Lower lobe of right lung (tissue), 2 donors: ENCODE results near the gene BICD2. TPM values are rescaled to one million over a fixed set of nuclear protein-coding genes. Genes with fewer than 3 reads are reported as not detected.

ENCODE experiments used
- ATAC-seq, 2 donors: fragments of 200-7000 bp; cut with Tn5 transposase; one replicate each; pipeline ENCODE4 v1.9.1; 2020 to 2022; ENCODE audit warnings: mild to moderate bottlenecking in 2 of 2, moderate library complexity in 2 of 2
- DNase-seq: peaks from one replicate; pipeline ENCODE4 v3.0.0-alpha.2; 2020
- H3K27ac ChIP-seq: fragments of 200-600 bp; one replicate; pipeline ENCODE4 v1.8.0; 2022
- H3K27me3 ChIP-seq: fragments of 200-600 bp; one replicate; pipeline ENCODE4 v1.8.0; 2022; ENCODE audit warnings: low read depth
- H3K36me3 ChIP-seq: fragments of 200-600 bp; one replicate; pipeline ENCODE4 v1.8.0; 2022; ENCODE audit warnings: mild to moderate bottlenecking
- H3K4me1 ChIP-seq: fragments of 200-600 bp; one replicate; pipeline ENCODE4 v1.8.0; 2022
- H3K4me3 ChIP-seq: fragments of 200-600 bp; one replicate; pipeline ENCODE4 v1.8.0; 2022; ENCODE audit warnings: mild to moderate bottlenecking
- H3K9me3 ChIP-seq: fragments of 200-600 bp; one replicate; pipeline ENCODE4 v1.8.0; 2022
- intact Hi-C: fragments of 100-400 bp; cut with DNase I; formaldehyde crosslinking; loops from one replicate; pipeline ENCODE4 v1.11.0; 2022
- total RNA-seq: library from RNA; stranded (reverse); fragmentation: NEBNext Ultra II Directional; extraction: Animal tissue kit (Norgen Biotek cat#: 25700); gene quantifications from one replicate; pipeline ENCODE4 v1.2.1, GENCODE V29; 2021
- TF ChIP-seq, protein P1 (sequence below): fragments of 200-600 bp; IDR thresholded peaks from one replicate; pipeline ENCODE4 v1.8.0; 2022; ENCODE audit warnings: antibody characterized with exemption, mild to moderate bottlenecking
- donor health status: DM: no; HTN: yes; CAD: no; lungs with severe emphysema.

Gene BICD2
- total RNA-seq, 1 donor from 2014 or later = 34.9 TPM

DNA sequence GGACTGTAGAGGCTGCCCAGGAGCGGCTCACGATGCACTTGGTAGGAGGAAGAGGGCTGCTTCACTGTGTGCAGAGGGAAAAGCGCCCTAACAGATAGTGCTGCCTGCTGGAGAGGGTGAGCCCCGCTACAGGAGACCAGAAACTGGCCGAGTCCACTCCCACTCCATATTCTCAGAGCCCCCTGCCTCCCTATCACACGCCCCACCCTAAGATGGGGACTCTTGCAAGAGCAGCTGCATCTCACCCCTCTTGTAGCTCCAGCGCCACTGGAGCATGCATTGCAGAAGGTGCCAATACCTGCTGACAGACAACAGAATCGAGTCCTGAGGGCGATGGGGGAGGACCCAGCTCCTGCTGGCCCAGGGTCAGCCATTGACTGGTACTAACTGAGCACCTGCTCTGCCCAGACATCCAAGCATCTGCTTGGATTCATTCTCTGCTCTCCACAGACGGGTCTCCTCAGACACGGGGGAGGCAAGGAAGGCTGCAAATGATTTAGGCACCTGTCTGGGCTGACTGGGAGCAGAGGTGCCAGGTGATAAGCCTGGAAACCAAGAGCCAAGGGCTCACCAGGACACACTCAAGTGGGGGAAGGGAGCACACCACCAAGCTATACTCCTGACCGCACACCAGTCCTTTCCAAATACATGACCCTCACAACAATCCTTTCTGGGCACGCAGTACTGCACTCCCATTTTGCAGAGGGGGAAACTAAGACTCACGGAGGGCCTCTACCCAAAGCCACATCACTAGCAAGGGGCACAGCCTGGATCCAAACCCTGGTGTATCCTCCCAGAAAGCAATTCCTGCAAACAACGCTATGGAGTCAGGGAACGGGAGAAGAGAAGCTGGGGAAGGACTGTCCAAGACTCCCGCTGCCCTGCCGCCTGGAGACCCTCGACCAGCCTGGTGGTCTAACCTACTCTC, 1.6 kb downstream of the BICD2 start:
- Histone ChIP-seq H3K27ac (peak overlapping the region; percentile 89), H3K36me3 (no peaks in the 10 kb centered on the region), H3K27me3 (no peaks in the 10 kb centered on the region), H3K4me3 (peak overlapping the region; percentile 99), H3K4me1 (peaks cover 55% of the 10 kb centered on the region), H3K9me3 (no peaks in the 10 kb centered on the region)
- DNase-seq = no peak
- TF ChIP-seq, protein P1, sequence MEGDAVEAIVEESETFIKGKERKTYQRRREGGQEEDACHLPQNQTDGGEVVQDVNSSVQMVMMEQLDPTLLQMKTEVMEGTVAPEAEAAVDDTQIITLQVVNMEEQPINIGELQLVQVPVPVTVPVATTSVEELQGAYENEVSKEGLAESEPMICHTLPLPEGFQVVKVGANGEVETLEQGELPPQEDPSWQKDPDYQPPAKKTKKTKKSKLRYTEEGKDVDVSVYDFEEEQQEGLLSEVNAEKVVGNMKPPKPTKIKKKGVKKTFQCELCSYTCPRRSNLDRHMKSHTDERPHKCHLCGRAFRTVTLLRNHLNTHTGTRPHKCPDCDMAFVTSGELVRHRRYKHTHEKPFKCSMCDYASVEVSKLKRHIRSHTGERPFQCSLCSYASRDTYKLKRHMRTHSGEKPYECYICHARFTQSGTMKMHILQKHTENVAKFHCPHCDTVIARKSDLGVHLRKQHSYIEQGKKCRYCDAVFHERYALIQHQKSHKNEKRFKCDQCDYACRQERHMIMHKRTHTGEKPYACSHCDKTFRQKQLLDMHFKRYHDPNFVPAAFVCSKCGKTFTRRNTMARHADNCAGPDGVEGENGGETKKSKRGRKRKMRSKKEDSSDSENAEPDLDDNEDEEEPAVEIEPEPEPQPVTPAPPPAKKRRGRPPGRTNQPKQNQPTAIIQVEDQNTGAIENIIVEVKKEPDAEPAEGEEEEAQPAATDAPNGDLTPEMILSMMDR = no peak
- no peak for ATAC-seq
- intact Hi-C loops = no loop called here

GRCh38 chr9:92762196-92762595, 2.4 kb downstream of the BICD2 start:
- no peak overlapping the region for H3K27ac ChIP-seq

DNA sequence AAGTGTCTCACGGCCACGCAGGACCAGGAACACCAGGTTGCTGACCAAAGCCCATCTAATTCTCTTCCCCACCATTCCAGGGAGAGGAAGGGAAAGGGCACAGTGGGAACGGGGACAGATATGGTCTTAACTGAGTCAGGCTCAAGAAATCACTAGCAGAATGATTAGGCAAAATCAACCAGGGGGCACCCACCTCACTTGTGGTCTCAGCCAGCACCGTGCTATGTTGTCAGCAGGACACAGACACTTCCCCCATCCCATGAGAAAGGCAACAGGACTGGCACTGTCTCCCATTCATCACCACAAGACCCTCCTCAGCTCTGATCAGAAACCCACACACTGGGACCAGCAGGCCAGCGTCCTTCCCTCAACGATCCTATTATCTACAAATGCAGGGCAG, 2.9 kb downstream of the BICD2 start:
- Histone ChIP-seq H3K4me3 (no peak overlapping the region), H3K27me3 (no peaks in the 10 kb centered on the region), H3K36me3 (no peaks in the 10 kb centered on the region), H3K27ac (no peak overlapping the region), H3K9me3 (no peaks in the 10 kb centered on the region), H3K4me1 (peaks cover 55% of the 10 kb centered on the region)
- intact Hi-C loops = no loop called here
- DNase-seq (no peak), ATAC-seq (no peak)
- TF ChIP-seq, protein P1 = no peak

More at GRCh38 chr9:92762196-92762595, 2.4 kb downstream of the BICD2 start:
- Histone ChIP-seq H3K4me1 (peaks cover 55% of the 10 kb centered on the region), H3K36me3 (no peaks in the 10 kb centered on the region), H3K4me3 (peak overlapping the region; percentile 99), H3K27me3 (no peaks in the 10 kb centered on the region), H3K9me3 (no peaks in the 10 kb centered on the region)
- TF ChIP-seq, protein P1 = no peak
- DNase-seq = no peak
- no peak for ATAC-seq
- intact Hi-C loops = no loop called here

GRCh38 chr9:92760494-92760893, 4.1 kb downstream of the BICD2 start:
- H3K27ac ChIP-seq = peak overlapping the region; percentile 36
- DNase-seq (no peak), ATAC-seq (no peak)
- TF ChIP-seq, protein P1 = no peak
- no peaks in the 10 kb centered on the region for H3K9me3 ChIP-seq
- H3K4me1 ChIP-seq = peaks cover 47% of the 10 kb centered on the region
- H3K4me3 ChIP-seq = no peak overlapping the region
- H3K36me3 ChIP-seq = no peaks in the 10 kb centered on the region
- intact Hi-C loops = no loop called here
- H3K27me3 ChIP-seq = no peaks in the 10 kb centered on the region

GRCh38 chr9:92760070-92760469, 4.6 kb downstream of the BICD2 start:
- ATAC-seq (peak in 1 of 2 donors; percentile 15), DNase-seq (peak; percentile 72)
- Histone ChIP-seq H3K9me3 (no peaks in the 10 kb centered on the region), H3K36me3 (no peaks in the 10 kb centered on the region), H3K4me1 (peaks cover 47% of the 10 kb centered on the region), H3K27me3 (no peaks in the 10 kb centered on the region), H3K4me3 (no peak overlapping the region), H3K27ac (peak overlapping the region; percentile 36)
- TF ChIP-seq, protein P1 = no peak
- intact Hi-C loops = no loop called here
